HepG2 (cell line): ENCODE data around the gene NOXA1. TPM values are rescaled to one million over a fixed set of nuclear protein-coding genes. Genes with fewer than 3 reads are reported as not detected.

Source experiments
- ARID4A ChIP-seq: sonication (generic); formaldehyde crosslinking; IDR thresholded peaks from 2 replicates; pipeline ENCODE4 v1.5.0; 2020; ENCODE audit warnings: mild to moderate bottlenecking, missing genetic modification reagents, borderline replicate concordance
- ATF6 ChIP-seq: sonication (generic); formaldehyde crosslinking; conservative IDR thresholded peaks from 2 replicates; pipeline ENCODE4 v1.4.0; 2020; ENCODE audit warnings: missing genetic modification reagents
- CBX5 ChIP-seq: sonication (generic); formaldehyde crosslinking; IDR thresholded peaks from 2 replicates; pipeline ENCODE4 v1.4.0; 2020; ENCODE audit warnings: missing genetic modification reagents, borderline replicate concordance
- GABPB1 ChIP-seq: IDR thresholded peaks from 2 replicates; pipeline ENCODE4 v1.6.1; 2016; ENCODE audit warnings: mild to moderate bottlenecking, missing genetic modification reagents, moderate library complexity, missing compliant biosample characterization
- HNF1B ChIP-seq: sonication (generic); formaldehyde crosslinking; IDR thresholded peaks from 2 replicates; pipeline ENCODE4 v1.5.1; 2020; ENCODE audit warnings: mild to moderate bottlenecking, moderate library complexity, missing genetic modification reagents
- JUND ChIP-seq: sonication (generic); formaldehyde crosslinking; IDR thresholded peaks from 2 replicates; pipeline ENCODE4 v1.8.0; 2022; ENCODE audit warnings: mild to moderate bottlenecking, missing genetic modification reagents
- KMT2B ChIP-seq: IDR thresholded peaks from 2 replicates; pipeline ENCODE4 v1.6.1; 2016; ENCODE audit warnings: missing genetic modification reagents, missing compliant biosample characterization
- MATR3 ChIP-seq: sonication (generic); formaldehyde crosslinking; IDR thresholded peaks from 2 replicates; pipeline ENCODE4 v1.4.0; 2020; ENCODE audit warnings: missing genetic modification reagents
- MBD4 ChIP-seq: IDR thresholded peaks from 2 replicates; pipeline ENCODE4 v1.6.1; 2012; ENCODE audit warnings: low read length, inconsistent platforms, borderline replicate concordance
- PAF1 ChIP-seq: IDR thresholded peaks from 2 replicates; pipeline ENCODE4 v1.6.1; 2016; ENCODE audit warnings: missing genetic modification reagents, missing compliant biosample characterization
- RAD51 ChIP-seq: fragments of 450-650 bp; IDR thresholded peaks from 2 replicates; pipeline ENCODE4 v1.6.1; 2016; ENCODE audit warnings: borderline replicate concordance
- TFDP1 ChIP-seq: IDR thresholded peaks from 2 replicates; pipeline ENCODE4 v1.6.1; 2016; ENCODE audit warnings: missing compliant biosample characterization, missing genetic modification reagents, borderline replicate concordance
- ZFP62 ChIP-seq: sonication (generic); formaldehyde crosslinking; IDR thresholded peaks from 2 replicates; pipeline ENCODE4 v1.4.0; 2020; ENCODE audit warnings: missing genetic modification reagents
- ZNF713 ChIP-seq: sonication (generic); formaldehyde crosslinking; IDR thresholded peaks from 2 replicates; pipeline ENCODE4 v1.4.0; 2020; ENCODE audit warnings: mild to moderate bottlenecking, missing genetic modification reagents
- ZNF850 ChIP-seq: sonication (generic); formaldehyde crosslinking; conservative IDR thresholded peaks from 2 replicates; pipeline ENCODE4 v1.9.0; 2021; ENCODE audit warnings: mild to moderate bottlenecking, missing genetic modification reagents
- polyA plus RNA-seq, 8 experiments: library from polyadenylated mRNA; depleted of rRNA in 3 of 8; stranded (reverse) in 7 of 8; unstranded in 1 of 8; fragments of >200 nt; fragmentation: Illumina TruSeq in 4 of 8; extraction: Trizol in 4 of 8; gene quantifications; 2 replicates each; pipeline versions ENCODE4 v1.2.1 to v1.2.3, GENCODE V29; 2011 to 2016; ENCODE audit warnings: low read depth in 4 of 8, missing spikeins in 1 of 8, mixed read lengths in 1 of 8; ENCODE audit not compliant: insufficient read depth in 1 of 8
- total RNA-seq, 5 experiments: library from RNA; depleted of rRNA; stranded (reverse); fragments of >200 nt; fragmentation: Illumina TruSeq; extraction: Trizol; gene quantifications; 2 replicates each; pipeline ENCODE4 v1.2.3, GENCODE V29; 2016; ENCODE audit warnings: low read depth in 1 of 5
- TF ChIP-seq, protein P1 (sequence below): sonication (generic); formaldehyde crosslinking; IDR thresholded peaks from 2 replicates; pipeline ENCODE4 v1.4.0; 2020; ENCODE audit warnings: mild to moderate bottlenecking, low read depth, missing genetic modification reagents
- TF ChIP-seq, protein P2 (sequence below): sonication (generic); formaldehyde crosslinking; IDR thresholded peaks from 2 replicates; pipeline ENCODE4 v1.5.0; 2020; ENCODE audit warnings: missing genetic modification reagents

The NOXA1 gene
- total and polyA plus RNA-seq, 2 of the 13 experiments (the other 11 are each of a cell fraction or from before 2014, with no cell fraction given), result 0.78 to 1.2 TPM

DNA sequence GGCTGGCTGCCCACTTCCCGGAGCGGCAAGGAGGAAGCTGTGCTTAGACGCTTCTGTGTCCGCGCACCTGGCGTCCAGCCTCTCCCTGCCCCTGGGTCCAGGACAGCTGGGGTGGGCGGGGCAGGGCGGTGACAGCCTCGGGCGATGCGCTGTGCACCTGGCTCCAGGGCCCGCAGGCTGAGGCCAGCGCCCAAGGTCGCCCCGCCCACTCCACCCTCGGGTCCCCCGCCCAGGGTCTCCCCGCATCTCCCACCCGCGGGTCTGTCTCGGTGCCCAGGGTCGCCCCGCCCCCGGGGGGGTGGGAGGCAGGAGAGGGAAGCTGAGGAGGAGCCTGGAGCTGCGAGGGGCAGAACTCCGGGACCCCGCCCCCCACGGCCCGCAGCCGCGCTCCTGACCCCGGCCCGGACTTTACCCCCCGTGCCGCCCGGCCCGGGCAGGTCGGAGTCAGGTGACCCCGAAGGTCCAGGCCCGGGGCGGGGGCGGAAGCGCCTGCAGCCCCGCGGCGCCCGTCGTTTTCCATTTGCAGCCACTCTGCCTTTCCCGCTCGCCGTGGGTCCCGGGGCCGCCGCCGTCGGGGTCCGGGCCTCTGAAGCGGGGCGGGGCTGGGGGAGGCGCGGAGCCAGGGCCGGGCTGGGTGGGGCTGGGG is 18.2 kb downstream of the NOXA1 start, which contains the start of gene ENTPD8 (continued):
- no peak for TF ChIP-seq CBX5
- TF ChIP-seq TFDP1 (CRISPR knock-in tag), result peak; percentile 43; the same call in 1 of the 2 replicates
- TF ChIP-seq KMT2B (CRISPR knock-in tag), result no peak
- peak; percentile 89 for TF ChIP-seq HNF1B
- TF ChIP-seq ZNF850 (CRISPR knock-in tag), result no peak
- no peak for TF ChIP-seq PAF1 (CRISPR knock-in tag)
- TF ChIP-seq ZNF713 (CRISPR knock-in tag), result no peak
- TF ChIP-seq ARID4A (CRISPR knock-in tag), result peak; percentile 78; the same call in 1 of the 2 replicates
- no peak for TF ChIP-seq RAD51
- no peak for TF ChIP-seq MATR3 (CRISPR knock-in tag)
- TF ChIP-seq MBD4, result no peak
- TF ChIP-seq, protein P1, sequence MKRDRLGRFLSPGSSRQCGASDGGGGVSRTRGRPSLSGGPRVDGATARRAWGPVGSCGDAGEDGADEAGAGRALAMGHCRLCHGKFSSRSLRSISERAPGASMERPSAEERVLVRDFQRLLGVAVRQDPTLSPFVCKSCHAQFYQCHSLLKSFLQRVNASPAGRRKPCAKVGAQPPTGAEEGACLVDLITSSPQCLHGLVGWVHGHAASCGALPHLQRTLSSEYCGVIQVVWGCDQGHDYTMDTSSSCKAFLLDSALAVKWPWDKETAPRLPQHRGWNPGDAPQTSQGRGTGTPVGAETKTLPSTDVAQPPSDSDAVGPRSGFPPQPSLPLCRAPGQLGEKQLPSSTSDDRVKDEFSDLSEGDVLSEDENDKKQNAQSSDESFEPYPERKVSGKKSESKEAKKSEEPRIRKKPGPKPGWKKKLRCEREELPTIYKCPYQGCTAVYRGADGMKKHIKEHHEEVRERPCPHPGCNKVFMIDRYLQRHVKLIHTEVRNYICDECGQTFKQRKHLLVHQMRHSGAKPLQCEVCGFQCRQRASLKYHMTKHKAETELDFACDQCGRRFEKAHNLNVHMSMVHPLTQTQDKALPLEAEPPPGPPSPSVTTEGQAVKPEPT, result no peak
- TF ChIP-seq, protein P2, sequence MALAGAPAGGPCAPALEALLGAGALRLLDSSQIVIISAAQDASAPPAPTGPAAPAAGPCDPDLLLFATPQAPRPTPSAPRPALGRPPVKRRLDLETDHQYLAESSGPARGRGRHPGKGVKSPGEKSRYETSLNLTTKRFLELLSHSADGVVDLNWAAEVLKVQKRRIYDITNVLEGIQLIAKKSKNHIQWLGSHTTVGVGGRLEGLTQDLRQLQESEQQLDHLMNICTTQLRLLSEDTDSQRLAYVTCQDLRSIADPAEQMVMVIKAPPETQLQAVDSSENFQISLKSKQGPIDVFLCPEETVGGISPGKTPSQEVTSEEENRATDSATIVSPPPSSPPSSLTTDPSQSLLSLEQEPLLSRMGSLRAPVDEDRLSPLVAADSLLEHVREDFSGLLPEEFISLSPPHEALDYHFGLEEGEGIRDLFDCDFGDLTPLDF (CRISPR knock-in tag), result peak; percentile 57; the same call in 1 of the 2 replicates
- TF ChIP-seq GABPB1 (CRISPR knock-in tag), result peak; percentile 77
- no peak for TF ChIP-seq ATF6 (CRISPR knock-in tag)
- TF ChIP-seq JUND, result no peak
- TF ChIP-seq ZFP62 (CRISPR knock-in tag), result no peak
